Measurements from ENCODE around the gene PARL.
"Not testable (repeated sequence)": the region's sequence is repeated elsewhere in the genome, so short reads cannot be mapped to it uniquely, and the experiment has no call there.

PARL gene

DNA sequence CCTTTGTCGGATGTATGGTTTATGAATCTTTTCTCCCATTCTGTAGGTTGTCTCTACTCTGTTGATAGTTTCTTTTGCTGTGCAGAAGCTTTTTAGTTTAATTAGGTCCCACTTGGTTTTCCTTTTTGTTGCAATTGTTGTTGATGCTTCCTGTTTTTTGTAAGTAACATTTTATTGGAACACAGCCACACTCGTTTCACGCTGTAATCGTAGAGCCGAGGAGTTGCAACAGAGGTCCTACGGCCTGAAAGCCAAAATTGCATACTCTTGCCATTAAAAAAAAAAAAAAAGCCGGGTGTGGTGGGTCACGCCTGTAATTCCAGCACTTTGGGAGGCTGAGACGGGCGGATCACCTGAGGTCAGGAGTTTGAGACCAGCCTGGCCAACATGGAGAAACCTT, 100.2 kb downstream of the PARL start:
- DNase-seq (ENCODE audit: low spot score), result not testable (repeated sequence)

DNA sequence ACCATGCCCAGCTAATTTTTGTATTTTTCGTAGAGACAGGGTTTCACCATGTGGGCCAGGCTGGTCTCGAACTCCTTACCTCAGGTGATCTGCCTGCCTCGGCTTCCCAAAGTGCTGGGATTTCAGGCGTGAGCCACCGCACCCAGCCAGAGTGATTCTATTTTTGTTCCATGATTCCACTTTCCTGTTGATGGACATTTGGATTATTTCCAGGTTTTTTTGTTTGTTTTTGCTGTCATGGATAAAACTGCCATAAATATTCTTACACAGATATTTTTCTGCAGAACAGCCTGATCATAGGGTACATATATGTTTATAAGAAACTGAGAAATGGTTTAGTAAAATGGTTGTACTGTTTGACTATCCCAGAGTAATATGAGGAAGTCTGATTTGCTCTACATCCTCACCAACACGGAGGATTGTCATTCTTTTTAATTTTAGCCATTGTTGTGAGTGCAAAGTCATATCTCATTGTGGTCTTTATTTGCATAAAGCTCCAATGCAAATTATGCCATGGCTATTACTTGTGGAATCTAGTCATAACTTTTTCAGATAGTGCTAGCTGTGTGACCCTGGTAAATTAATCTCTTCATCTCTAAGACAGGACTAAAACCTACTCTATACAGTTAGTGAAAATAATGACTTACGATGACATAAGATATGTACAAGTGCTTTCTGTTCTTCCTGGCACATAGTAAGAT, 102.0 kb downstream of the PARL start:
- DNase-seq (ENCODE audit: low spot score), result no peak

DNA sequence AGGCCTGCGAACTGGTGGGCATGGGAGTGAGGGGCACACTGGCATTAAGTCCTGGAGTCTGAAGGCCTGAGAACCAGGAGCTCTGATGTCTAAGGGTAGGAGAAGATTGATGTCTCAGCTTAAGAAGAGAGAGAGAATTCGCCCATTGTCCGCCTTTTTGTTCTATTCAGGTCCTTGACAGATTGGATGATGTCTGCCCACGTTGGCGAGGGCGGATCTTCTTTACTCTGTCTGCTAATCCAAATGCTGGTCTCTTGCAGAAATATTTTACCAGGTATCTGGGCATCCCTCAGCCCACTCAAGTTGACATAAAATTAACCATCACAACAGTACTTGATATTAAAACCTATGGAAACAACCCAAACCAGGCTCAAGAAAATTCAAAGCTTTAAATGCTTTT, 103.4 kb downstream of the PARL start:
- DNase-seq (ENCODE audit: low spot score), result no peak

- DNase-seq (ENCODE audit: low spot score), result no peak
These were observed 104.7 kb downstream of the PARL start for GRCh38 chr3:183779896-183780465.
